HFF-Myc (cell line): Measurements from ENCODE around the gene KRTAP5-7.
"Not testable (repeated sequence)": the region's sequence is repeated elsewhere in the genome, so short reads cannot be mapped to it uniquely, and the experiment has no call there.

Experiments
- DNase-seq: peaks from one replicate; pipeline ENCODE4 v3.0.0-alpha.2; 2011; ENCODE audit warnings: low read depth; ENCODE audit errors: extremely low read depth
- H3K4me3 ChIP-seq: replicated peaks from 2 replicates; pipeline ENCODE4 v1.5.1; 2011; ENCODE audit warnings: low read depth, mild to moderate bottlenecking, control low read depth, low read length
- CTCF ChIP-seq: IDR thresholded peaks from 2 replicates; pipeline ENCODE4 v1.5.1; 2012; ENCODE audit warnings: mild to moderate bottlenecking, low read depth, low read length, control low read depth; ENCODE audit errors: missing control alignments

Gene KRTAP5-7

GRCh38 chr11:71526796-71527575 is at the start of gene KRTAP5-7:
Gene KRTAP5-7 (plus strand): TSS chr11:71527267. CDS start chr11:71527301, 34 bp downstream.
- not testable (repeated sequence) for DNase-seq, H3K4me3 ChIP-seq

DNA sequence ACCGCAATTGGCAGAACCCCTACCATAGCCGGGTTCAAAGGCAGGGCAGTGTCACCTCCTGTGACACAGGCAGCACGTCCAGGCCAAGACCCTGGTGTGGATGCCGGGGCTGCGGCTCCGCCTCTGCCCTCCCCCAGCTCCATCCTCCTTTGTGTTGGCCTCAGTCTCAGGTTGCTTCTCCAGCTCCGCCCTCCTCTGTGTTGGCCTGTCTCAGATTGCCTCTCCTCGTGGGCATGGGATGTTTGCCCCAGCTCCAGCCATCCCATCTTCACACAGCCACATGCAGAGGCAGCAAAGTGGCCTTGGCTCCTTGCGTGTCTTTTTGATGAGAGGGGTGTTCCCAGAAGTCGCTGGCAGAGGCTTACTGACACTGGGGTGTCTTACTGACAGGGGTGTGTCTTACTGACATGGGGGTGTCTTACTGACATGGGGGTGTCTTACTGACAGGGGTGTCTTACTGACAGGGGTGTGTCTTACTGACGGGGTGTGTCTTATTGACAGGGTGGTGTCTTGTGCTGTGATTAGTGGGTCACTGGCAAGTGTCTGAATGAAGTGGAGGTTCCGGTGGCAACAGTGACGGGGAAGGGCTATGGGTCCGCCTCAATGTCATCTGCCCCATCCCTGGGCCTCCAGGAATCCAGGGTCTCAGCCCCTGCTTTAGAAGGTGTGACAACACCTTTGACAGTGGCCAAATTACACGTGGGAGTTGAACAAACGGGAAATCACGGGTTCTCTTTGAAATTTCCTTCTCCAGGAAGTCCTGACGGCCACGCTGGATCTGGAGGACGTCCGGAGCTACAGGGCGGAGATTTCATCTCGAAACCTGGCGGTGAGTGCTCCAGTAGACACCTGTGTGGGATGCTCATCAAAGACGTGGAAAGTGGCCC is 49.2 kb upstream of the KRTAP5-7 start:
- DNase-seq = peak; percentile 6
- H3K4me3 ChIP-seq = no peak overlapping the region
- no peak for TF ChIP-seq CTCF

GRCh38 chr11:71478528-71478840 is 48.6 kb upstream of the KRTAP5-7 start:
- no peak for TF ChIP-seq CTCF
- no peak for DNase-seq
- H3K4me3 ChIP-seq = no peak overlapping the region

DNA sequence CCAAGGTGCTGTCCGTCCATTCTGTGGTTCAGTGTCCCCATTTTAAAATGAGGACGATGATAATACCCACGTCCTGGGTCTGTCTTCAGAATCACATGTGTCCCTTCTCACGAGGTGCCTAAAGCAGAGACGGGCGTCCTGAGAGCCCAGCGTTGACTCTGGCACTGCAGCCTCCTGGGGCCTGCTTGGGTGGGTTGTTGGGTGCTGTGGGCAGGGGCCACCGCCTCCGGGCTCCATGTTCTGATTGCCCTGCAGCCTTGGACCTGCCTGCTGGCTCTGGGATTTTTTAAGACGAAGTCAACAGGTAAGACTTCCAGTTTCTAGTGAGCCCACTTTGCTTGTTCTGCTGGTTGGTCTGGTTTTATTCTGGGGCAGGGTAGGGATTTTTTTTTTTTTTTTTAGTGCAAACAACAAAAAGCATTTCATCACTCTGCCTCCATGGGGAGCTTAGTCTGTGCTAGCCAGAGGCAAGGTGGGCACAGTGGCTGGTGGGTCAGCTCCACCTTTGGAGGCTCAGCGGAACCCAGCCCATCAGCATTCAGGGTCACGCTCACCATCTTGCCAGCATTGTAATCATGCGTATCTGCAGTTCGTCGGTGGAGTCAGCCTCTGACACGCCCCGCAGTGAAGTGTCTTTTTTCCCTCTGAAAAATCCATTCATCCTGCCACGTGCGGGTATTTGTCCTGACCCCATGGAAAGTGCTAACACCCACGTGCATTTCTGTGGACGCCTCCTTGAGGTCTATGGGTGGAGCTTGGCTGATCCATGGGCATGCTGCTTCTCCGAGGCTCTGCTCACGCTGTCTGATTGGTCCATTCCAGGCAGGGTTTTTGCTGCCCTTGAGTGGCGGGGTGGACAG is 45.7 kb upstream of the KRTAP5-7 start:
- no peak overlapping the region for H3K4me3 ChIP-seq
- TF ChIP-seq CTCF = no peak
- DNase-seq = no peak

DNA sequence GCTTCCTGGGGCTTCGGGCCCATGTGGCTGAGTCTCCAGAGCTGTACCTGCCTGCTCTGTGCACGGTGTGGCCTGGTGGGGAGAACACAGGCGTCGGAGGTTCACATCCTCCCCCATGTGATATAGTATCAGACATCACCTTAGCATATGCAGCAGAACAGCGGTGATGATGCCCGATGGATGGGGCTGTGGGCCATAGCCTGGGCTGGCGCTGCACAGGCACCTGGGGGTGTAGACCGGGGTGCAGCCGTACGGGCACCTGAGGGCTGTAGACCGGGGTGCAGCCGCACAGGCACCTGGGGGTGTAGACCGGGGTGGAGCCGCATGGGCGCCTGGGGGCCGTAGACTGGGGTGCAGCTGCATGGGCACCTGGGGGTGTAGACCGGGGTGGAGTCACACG is 44.9 kb upstream of the KRTAP5-7 start:
- DNase-seq = no peak
- no peak for TF ChIP-seq CTCF
- no peak overlapping the region for H3K4me3 ChIP-seq

DNA sequence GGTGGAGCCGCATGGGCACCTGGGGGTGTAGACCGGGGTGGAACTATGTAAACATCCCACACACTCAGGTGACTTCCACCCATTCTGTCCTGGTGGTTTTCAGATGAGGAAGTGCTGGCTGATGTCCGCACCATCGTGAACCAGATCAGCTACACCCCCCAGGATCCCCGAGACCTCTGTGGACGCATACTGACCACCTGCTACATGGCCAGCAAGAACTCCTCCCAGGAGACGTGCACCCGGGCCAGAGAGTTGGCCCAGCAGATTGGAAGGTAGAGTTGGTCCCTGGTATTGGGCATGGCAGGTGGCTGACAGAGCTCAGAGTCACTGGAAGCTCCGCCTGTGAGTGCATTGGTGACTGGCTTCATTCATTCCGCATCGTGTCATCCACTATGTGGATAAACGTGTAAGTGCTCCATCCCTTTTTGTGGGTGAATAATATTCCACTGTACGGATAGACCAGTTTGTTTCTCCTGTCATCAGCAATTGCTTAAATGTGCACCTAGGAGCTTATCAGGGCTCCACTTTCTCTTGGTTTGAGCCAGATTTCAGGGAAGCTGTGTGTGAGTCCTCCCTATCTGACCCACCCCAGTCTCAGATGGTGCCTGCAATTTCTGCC is 44.2 kb upstream of the KRTAP5-7 start:
- TF ChIP-seq CTCF = no peak
- H3K4me3 ChIP-seq = no peak overlapping the region
- DNase-seq = no peak
